Fibroblast of gingiva (primary cell): ENCODE data around the gene AJAP1.
"Not testable (repeated sequence)": the region's sequence is repeated elsewhere in the genome, so short reads cannot be mapped to it uniquely, and the experiment has no call there.

Source experiments
- DNase-seq: peaks from one replicate; pipeline ENCODE4 v3.0.0-alpha.2; 2011; ENCODE audit warnings: low read depth

AJAP1 gene, protein sequence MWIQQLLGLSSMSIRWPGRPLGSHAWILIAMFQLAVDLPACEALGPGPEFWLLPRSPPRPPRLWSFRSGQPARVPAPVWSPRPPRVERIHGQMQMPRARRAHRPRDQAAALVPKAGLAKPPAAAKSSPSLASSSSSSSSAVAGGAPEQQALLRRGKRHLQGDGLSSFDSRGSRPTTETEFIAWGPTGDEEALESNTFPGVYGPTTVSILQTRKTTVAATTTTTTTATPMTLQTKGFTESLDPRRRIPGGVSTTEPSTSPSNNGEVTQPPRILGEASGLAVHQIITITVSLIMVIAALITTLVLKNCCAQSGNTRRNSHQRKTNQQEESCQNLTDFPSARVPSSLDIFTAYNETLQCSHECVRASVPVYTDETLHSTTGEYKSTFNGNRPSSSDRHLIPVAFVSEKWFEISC

DNA sequence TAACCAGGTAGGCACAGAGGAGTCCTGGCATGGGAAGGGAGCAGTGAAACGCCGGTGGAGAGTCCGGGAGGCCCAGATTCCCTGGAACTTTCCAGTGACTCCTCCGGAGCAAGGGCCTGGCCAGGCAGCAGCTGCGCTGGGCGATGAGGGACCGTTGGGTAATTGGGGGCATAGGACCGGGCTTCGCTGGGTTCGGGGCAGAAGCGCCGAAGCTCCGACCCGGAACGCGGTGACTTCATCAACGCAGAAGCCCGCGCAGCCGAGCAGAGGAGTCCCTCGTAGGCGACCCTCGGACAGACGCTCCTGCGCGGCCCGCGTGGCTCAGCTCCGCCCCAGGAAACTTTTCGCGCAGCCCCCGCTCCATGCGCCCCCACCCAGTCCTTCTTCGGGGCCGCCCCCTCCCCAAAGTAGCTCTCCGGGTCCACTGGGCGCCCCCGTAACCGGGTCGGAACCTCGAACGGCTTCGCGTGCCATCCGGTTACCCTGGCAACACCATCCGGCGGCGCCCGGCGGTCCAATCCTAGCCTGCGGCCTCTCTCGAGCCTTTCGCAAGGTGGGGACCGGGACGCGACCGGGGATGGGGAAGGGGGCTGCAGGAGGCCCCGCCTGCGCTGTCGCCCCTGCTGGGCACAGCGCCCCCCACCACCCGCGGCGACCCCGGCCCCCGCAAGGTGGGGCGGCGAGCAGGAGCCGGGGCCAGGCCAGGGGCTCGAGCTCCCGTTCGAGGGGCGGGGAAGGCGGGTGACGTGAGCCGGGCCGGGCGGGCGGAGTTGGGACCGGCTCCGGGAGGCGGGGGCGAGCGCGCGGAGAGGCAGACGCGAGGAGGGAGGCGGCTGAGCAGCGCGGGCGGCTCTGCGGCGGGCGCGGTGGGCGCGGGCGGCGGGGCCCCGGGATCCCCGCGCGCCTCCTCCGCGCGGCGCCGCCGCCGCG, at the start of gene AJAP1:
AJAP1 (plus strand) TSS at position 814 of the 930 bp plus-strand sequence. CDS start 817 bp downstream, outside the sequence.
- no peak for DNase-seq

DNA sequence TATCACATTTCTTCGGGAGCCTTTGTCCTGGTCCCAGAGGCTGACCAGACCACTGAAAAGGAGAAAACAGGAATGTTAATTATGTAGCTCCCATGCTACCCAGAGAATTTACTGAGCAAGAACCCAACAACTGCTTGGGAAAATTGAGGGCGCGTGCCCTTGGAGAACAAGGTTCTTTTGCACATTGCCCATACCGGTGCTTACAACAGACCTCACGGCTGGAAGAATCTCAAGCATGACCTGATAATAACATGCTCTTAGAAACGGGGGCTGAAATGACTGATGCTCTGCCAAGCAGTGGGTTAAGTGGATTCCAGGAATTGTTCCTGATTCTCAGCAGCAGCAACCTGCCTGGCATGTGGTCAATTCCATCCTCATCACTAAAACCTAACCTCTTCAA, 49.3 kb upstream of the AJAP1 start:
- no peak for DNase-seq

DNA sequence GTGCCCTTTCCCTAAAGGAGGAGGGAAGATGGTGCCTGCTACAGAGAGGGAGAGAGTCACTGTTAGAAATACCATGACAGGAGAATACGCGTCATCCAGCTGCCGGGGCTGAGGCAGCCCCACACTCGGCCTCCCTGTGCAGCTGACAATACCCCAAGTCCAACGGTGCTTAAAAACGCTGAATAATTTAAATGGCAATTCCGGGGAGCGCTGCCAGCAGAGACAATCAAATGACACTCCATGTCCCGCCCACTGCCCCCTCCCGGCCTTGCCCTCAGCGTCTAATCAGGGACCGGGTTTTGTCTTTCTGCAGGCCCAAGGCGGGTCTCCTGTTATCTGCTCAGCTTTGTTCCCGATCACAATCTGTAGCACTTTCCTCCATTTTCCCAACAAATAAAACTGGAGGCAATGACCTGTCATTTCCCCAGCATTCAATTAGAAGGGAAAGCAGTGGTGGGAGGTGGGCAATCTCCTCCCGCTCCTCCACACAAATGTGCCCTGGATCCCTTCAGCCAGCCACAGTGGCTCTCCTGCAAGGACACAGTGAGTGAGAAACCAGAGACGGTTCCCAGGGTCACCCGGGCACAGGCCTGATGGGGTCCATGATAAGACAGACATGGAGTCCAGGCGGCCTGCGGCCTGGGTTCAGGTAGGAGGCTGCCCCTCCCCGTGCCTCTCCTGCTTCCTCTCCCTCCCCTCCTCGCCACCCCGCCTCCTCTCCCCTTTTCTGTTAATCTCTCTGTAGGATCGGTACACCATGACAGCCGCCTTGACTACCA, 42.7 kb upstream of the AJAP1 start:
- no peak for DNase-seq

DNA sequence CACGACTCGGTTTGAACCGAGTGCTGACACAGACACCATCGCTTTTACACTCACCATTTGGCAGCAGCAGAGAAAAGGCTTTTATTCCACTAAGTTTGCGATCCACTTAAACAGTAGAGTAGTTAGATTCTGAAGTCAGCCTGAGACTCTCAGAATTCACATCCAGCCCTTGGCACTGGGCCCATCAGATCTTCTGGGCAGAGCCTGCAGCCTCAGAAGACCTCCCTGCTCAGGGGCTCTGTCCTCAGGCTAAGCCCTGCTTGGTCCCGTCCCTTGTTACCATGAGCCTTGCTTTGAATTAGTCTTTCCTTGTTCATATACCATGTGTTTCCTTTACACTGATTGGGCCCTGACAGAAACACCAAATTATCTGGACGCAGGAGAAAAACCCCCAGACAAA, 41.4 kb upstream of the AJAP1 start:
- DNase-seq = no peak

DNA sequence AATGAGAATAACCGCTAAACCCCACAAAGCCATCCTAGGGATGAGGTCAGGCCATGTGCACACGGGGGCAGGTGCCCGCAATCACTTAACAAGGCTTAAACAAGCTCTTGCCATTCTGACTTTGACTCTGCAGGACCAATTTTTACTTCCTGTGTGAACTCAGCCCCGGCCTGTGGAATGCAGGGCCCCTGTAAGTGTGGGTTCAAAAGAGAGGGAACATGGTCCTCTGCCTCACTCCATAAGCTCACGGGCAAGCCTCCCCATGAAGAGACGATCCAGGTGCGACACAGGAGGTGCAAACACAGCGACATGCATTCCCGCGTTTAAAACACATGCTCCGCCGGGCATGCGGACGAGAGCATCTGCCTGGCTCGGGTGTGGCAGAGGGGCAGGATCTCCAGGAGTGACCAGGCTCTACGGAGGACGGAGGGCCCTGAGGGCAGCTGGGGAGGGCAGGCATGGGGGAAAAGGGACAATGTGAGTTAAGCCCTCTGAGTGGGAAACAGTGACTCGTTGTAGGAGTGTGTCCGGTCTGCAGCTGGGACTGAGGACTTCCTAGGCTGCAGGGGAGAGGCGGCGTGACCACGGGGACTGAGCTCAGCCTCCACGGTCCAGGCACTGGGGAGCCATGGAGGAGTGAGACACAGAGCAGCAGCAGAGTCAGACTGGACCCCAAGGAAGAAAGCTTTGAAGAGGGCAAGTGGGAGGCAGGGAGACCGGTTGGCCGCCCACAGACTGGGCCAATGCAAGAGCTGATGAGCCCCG, 40.6 kb upstream of the AJAP1 start:
- DNase-seq = no peak

DNA sequence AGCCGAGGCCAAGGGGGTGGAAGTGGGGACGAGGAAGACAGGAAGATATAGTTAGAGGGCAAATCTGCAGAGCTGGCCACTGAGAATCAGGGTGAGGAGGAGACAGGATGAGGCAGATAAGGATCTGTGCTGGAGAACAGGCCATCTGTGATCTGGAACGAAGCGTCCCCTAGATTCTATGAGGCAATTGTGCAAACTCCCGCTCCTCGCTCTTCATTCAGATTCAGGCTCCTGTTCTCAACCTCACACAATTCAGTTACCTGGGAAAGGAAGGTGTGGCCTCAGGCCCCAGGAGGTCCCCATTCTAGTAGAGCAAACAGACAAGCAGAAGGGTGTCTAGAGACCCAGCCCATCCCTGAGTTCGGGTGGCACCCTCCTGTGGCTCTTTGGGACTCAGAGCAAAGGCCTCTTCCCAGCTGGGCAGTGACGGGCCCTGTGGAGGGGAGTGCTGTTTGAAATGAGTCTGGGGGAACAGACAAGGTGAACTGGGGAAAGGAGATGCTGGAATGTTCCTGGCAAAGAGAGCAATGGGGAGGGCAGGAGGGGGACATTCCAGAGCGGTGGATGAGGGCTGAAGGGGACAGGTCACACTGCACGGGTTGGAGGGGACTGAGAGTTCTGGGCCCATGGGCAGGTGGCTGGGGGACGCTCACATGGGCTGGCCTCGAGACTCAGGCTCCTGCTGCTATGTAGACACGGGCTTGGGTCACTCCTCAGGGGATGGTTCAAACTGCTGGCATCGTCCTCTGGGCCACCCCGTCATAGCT, 39.9 kb upstream of the AJAP1 start:
- no peak for DNase-seq

DNA sequence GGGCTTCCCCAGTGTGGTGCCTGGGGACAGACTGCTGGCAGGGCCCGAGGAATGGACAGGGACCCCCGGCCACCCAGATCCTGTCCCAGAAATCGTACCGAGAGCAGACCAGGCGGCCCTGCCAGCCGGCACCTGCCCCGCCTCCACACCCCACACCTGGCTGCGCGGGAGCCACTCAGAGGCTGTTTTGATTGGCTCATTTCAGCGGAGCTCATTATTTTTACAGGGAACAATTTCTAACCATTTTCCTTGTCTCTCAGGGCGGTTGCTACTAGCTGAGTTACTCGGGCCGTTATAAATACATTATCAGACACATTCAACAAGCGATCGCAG, 39.3 kb upstream of the AJAP1 start:
- no peak for DNase-seq

DNA sequence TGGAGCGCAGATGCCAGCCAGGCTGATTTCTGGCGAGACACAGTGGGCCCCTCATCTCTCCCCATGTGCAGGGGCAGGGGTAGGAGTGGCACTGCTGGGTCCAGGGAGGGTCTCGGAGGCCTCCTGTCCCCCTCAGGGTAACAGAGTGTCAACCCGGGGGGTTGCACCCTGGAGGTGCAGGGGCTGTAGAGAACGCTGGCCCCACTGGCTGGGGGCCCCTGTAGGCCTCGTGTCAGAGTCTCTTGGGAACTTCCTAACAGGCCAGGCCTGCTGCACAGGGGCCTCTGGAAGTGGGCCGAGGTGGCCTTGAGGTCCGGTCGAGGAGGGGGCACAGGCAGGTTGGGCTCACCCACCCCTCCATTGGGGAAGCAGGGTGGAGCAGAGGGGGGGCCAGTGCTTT, 38.9 kb upstream of the AJAP1 start:
- DNase-seq = no peak

DNA sequence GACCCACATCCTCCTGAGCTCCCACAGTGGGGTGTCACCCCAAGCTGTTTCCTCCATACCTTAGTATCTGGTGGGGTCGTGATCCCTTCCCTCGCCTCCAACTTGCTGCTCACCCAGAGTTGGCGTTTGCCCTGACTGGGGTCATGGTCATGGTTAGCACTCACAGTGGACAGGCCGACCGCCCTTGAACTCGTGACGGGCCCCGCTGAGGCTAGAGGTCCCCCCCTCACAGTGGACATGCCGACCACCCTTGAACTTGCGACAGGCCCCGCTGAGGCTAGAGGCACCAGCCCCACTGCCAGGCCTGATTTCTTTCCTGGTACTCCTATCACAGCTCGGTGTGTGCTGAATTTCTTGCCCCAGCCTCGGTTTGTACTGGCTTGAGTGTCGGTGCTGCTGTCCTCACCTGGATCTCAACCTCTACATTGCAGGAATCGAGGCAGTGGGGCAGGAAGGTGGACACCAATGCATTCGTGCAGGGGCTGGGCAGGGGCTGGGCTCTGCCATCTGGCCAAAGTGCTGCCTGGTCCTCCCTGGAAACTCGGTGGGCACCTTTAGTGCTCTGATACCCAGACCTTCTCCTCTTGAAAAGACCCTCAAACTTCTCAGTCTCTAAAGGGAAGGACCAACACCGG, 37.5 kb upstream of the AJAP1 start:
- DNase-seq = no peak

DNA sequence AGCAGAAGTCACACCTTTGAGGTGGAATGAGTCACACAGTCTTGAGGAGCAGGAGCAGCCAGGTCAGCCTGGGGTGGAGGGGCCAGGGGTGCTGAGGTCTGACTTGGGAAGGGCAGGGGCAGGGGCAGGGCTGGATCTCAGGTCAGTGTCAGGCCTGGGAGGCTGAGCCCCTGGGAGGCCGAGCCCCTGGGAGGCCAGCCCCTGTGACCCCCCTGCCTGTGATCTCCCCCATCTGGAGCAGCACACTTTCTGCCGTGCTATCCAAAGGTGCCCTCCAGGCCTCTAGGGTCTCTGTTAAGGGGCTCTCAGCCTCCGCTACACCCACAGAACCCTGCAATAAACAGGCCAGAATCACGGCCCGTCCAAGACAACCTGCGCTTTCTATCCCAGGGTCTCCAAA, 36.9 kb upstream of the AJAP1 start:
- no peak for DNase-seq

DNA sequence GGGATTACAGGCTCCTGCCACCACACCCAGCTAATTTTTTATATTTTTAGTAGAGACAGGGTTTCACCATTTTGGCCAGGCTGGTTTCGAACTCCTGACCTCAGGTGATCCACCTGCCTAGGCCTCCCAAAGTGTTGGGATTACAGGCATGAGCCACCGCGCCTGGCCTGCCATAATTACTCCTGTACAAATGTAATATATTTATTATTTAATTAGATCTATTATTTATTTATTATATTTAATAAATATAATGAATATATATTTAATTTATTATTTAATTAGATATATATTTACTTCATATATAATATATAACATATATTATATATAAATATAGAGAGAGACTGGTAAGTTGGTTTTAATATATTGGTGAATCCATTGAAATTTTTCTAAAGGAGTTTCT, 35.6 kb upstream of the AJAP1 start:
- DNase-seq = not testable (repeated sequence)

DNA sequence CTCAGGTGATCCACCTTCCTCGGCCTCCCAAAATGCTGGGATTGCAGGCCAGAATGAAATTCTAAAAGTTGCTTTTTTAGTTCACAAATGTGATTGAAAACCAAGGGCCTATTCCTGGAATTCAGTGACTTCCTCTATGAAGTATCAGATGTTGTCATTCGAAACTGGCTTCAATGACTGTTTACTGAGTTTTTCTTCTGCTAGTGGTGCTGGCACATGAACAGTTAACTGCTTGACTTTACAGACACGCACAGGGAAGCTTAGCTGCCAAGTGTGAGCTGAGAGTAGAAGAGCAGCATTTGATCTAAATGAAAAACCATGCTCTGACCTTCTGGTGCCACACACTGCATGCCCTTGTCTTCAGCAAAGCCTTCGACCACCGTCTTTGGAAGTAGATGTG, 32.8 kb upstream of the AJAP1 start:
- no peak for DNase-seq

DNA sequence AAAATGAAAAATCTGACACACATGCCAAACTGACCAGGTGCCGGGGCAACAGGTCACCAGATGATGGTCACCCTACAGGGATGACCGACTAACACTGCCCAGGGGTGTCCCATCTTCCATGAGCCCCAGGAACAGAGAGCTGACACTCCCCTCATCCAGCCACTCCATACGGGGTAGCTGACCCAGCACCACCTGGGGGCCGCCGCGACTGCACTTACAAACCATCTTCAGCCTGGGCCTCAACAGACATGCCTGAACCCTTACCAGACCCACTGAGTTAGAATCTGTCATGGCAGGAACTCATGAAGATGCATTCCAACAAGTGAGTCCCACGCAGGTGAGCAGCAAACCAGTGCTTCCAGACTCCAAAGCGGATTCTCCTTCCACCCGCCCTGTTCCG, 31.6 kb upstream of the AJAP1 start:
- no peak for DNase-seq

DNA sequence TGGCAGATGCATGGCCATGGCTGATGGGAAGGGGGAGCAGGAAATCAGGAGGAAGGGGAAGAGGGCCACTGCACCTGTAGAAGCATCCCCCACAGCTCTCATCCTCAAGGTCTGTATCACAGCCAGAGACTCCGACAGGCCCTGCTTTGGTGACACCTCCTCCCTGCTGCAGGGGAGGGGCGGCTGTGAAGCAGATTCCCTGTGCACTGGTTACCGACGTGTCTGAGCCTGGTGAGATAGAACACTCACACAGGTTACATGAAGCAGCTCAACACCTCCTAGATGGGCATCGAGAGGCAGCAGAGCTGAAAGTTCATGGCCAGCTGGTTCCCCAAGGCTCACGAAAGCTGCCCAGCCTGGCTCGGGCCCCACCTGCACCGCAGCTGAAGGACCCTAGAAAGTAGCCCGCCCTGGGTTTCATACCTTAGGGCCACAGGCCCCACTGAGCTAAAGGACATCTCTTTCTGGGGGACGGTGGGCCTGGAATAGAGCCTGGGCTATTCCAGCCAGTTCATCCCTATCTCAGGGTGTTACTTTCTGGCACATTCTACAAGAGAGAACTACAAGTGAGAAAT, 30.2 kb upstream of the AJAP1 start:
- no peak for DNase-seq

DNA sequence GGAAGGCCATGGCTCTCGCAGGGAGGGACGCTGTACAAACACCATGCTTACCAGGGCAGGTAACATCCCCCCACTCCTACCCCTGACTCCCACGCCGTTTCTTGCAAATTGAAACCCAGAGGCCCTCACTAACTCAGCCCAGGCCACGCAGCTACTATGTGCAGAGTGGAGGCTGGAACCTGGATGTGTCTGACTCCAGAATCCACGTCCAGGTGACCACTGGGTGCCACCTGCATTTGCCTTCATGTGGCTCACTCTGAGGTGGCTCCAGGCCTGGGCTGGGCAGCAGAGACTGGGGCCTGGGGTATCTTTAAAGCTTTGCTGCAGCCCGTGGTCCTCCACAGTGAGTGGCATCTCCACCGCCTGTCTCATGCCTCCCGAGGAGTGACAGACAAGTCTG, 29.6 kb upstream of the AJAP1 start:
- no peak for DNase-seq

DNA sequence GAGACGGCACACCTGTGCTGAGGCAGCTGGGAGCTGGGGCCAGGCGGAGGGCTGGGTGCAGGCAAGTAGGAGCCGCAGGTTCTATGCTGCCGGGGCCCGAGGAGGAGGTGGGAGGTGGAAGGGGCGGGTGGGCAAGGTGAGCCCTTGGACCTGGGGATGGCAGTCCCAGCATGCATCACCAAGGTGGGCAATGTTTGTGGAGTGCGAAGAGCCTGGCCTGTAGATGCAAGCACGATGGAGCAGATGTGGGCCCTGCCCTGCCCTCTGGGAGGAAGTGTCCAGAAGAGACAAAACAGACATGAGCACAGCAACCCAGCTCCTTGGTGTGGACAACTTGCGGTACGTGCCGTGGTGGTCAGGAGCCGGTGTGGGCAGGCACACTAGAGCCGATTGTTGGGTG, 28.3 kb upstream of the AJAP1 start:
- no peak for DNase-seq

DNA sequence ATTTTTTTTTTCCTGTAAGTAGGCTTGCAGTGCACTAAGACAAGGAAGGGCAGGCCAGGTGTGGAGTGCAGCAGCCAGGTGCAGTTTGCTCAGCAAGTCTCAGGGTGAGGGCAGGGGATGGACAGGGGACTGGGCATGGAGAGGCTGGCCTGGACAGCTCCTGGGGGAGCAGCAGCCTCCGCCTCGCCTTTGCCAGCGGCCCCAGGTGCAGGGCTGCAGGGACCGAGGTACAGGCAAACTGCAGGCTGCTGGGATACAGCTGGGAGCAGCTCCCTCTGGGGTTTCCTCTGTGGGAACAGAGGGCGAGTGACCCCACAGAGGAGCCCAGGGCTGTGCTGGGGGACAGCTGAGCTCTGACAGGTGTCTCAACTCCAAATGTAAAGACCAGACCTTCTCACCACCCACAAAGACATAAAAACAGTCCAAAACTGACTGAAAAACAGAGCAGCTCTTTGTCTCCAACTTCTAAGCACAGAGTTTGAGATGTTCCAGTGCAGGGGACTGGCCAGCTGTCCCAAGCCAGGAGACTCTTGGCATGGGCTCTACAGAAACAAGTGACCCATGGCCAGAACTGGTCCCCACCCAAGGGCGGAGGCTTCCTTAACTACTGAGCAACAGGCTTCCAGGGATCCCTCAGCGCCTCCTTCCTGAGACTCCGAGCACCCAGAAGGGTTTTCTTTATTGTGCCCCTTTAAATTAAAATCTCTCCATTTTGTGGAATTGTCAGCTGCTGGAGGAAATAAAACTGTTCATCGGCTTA, 27.7 kb upstream of the AJAP1 start:
- no peak for DNase-seq

DNA sequence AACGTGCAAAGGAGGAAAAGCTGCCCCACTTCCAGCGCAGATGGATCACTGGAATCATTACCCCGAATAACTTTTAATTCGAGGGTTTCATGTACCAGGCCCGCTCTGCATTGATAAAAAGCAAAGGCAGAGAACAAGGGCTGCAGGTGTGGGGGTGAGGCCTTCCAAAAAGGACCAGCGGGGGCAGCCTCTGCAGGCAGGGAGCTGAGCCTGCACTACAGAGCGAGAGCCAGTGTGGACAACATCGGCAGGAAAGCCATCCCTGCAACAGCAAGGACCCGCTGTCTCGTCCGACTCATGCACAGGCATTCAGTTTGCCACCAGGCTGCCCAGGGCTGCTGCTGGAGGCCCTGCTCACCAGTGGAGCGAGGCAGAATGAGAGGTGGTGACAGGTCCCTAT, 27.1 kb upstream of the AJAP1 start:
- no peak for DNase-seq

DNA sequence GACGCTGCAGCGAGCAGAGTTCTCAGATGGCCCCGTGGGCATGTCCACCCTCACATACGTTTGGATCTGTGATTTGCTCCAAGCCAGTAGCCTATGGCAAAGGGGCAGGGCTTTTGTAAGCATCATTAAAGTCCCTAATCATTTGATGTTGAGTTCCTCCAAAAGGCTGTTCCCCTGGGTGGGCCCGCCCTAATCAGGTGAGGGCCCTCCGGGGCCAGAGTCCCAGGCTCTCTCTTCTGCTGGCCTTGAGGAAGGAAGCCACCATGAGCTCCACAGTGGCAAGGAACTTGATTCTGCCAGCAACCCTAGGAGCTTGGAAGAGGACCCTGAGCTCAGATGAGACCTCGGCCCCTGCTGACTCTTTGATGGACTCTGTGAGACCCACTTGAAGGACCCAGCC, 25.4 kb upstream of the AJAP1 start:
- no peak for DNase-seq
